ENCODE data around the gene SIRT6.
"Not testable (repeated sequence)": the region's sequence is repeated elsewhere in the genome, so short reads cannot be mapped to it uniquely, and the experiment has no call there.

SIRT6 gene

GRCh38 chr19:4182084-4182810 is at the start of gene SIRT6, which contains the start of gene ANKRD24:
SIRT6 (minus strand) TSS chr19:4182563; CDS start chr19:4182539, 24 bp downstream.
ANKRD24 (plus strand) TSS chr19:4182689; CDS start chr19:4186426, 3,737 bp downstream.
- peak; percentile 91 to 95 for DNase-seq (ENCODE audit: low read depth in 2 of 2)

DNA sequence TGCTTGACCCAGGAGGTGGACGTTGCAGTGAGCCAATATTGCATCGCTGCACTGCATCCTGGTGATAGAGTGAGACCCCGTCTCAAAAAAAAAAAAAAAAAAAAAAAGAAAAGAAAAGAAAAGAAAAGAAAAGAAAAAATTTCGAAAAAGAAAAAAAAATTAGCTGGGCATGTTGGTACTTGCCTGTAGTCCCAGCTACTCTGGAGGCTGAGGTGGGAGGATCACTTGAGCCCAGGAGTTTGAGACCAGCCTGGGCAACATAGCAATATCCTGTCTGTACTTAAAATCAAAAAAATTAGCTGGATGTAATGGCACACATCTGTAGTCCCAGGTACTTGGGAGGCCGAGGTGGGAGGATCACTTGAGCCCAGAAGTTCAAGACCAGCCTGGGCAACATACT is 49.8 kb upstream of the SIRT6 start:
- not testable (repeated sequence) for DNase-seq (ENCODE audit: low read depth in 2 of 2)

GRCh38 chr19:4231521-4231920 is 49.2 kb upstream of the SIRT6 start:
- DNase-seq (ENCODE audit: low read depth in 2 of 2) = not testable (repeated sequence)

- DNase-seq (ENCODE audit: low read depth in 2 of 2) = not testable (repeated sequence)
These were observed 47.9 kb upstream of the SIRT6 start for GRCh38 chr19:4230237-4230636.

DNA sequence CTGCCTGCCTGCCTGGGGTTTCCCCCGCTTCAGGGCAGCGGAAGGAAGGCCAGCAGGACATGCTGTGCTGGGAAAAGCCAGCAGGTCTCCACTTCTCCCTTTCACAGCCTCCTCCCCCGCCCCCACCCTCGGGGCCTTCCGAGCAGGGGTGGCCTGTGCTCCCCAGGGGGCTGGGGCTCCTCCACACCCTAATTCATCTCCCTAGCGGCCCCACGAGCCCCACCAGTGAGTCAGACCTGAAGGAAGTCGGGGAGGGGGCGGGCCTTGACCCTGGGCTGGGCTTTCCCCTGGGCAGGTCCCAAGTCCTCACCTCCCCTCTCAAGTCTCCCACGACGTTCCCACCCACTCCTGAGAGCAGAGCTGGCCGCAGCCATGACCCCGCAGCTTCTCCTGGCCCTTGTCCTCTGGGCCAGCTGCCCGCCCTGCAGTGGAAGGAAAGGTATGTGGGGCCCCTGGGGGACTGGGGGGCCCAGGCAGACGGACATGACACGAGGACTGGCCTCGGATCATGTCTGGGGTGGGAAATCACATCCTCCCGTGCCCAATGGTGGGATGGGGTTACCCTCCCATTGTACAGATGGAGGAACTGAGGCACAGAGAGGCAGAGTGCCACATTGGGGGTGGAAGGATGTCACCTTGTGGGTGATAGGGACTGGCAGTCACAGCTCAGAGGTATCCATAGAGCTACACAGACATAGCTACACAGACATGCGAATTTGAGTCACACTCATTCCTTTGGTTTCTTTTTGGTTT is 47.0 kb upstream of the SIRT6 start, which contains the start of gene EBI3:
EBI3 (plus strand) TSS at position 345 of the 753 bp plus-strand sequence; CDS start at position 373, 28 bp downstream.
- peak; percentile 41 to 65 for DNase-seq (ENCODE audit: low read depth in 2 of 2)

DNA sequence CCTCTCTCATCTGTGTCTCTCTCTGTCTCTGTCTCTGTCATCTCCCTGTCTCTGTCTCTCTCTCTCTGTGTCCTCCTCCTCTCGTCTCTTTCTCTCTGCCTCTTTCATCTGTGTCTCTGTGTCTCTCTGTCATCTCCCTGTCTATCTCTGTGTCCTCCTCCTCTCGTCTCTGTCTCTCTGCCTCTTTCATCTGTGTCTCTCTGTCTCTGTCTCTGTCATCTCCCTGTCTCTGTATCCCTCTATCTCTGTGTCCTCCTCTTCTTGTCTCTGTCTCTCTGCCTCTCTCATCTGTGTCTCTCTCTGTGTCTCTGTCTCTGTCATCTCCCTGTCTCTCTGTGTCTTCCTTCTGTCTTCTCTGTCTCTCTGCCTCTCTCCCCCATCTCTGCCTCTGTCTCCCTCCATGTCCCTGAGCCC is 46.4 kb upstream of the SIRT6 start:
- DNase-seq (ENCODE audit: low read depth in 2 of 2) = no peak

GRCh38 chr19:4227771-4228170 is 45.4 kb upstream of the SIRT6 start:
- DNase-seq (ENCODE audit: low read depth in 2 of 2) = no peak

DNA sequence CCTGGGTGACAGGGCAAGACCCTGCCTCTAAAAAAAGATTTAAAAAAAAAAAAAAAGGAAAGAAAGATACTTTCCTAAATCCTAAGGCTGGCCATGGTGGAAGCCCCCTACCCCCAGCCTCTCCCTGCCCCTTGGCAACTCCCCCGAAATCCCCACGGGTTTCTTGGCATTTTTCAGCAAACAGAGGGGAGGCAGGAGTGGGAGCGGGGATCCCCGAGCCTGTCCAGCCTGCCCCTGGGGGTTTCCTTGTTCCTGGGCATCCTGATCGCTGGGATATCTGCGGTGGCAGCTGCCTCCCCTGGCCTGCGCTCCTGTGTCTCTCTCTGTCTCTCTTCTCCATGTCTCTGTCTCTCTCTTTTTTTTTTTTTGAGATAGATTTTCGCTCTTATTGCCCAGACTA is 43.5 kb upstream of the SIRT6 start:
- no peak for DNase-seq (ENCODE audit: low read depth in 2 of 2)

DNA sequence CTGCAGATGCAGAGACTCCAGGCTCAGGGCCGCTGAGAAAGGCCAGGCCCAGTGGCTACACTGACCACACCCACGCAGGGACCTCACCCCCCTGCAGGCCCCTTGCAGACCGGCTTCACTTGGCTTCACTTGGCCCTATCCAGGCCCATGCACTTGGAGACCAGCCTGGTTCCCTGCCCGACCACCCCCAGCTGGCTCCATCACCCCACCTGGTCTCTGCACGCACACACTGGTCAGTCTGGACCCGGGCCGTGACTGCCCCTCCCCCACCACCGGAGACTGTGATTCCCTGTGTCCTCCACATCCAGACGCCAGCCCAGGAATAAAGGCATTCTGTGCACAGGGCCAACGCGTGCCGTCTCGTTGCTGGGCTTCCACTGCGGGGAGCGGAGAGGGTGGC is 42.1 kb upstream of the SIRT6 start:
- no peak for DNase-seq (ENCODE audit: low read depth in 2 of 2)

- no peak for DNase-seq (ENCODE audit: low read depth in 2 of 2)
These were observed 37.8 kb upstream of the SIRT6 start for GRCh38 chr19:4220188-4220587.

DNA sequence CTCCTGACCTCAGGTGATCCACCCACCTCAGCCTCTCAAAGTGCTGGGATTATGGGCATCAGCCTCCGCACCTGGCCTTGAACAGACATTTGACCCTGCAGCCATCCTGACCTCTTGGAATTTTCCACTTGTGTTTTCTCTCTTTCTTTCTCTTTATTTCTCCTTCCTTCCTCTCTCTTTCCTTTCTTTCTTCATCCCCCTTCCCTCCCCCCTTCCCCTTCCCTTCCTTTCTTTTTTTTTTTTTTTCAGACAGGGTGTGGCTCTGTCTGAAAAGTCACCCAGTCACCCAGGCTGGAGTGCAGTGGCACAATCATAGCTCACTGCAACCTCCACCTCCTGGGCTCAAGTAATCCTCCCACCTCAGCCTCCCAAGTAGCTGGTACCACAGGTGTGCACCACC is 36.2 kb upstream of the SIRT6 start:
- not testable (repeated sequence) for DNase-seq (ENCODE audit: low read depth in 2 of 2)

GRCh38 chr19:4217429-4218264 is 35.3 kb upstream of the SIRT6 start:
- DNase-seq (ENCODE audit: low read depth in 2 of 2) = no peak

GRCh38 chr19:4216846-4217245 is 34.5 kb upstream of the SIRT6 start:
- no peak for DNase-seq (ENCODE audit: low read depth in 2 of 2)

GRCh38 chr19:4215807-4216206 is 33.4 kb upstream of the SIRT6 start:
- no peak for DNase-seq (ENCODE audit: low read depth in 2 of 2)

DNA sequence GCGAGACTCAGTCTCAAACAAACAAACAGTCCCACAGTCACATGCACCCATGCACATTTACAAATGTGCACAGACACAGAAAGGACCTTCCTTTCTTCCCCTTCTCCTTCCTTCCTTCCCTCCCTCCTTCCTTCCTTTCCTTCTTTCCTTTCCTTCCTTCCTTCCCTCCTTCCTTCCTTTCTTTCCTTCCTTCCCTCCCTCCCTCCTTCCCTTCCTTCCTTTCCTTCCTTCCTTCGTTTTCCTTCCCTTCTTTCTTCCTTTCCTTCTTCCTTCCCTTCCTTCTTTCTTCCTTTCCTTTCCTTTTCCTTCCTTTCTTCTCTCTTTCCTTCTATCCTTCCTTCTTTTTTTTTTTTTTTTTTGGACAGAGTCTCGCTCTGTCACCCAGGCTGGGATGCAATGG is 30.8 kb upstream of the SIRT6 start:
- no peak for DNase-seq (ENCODE audit: low read depth in 2 of 2)

DNA sequence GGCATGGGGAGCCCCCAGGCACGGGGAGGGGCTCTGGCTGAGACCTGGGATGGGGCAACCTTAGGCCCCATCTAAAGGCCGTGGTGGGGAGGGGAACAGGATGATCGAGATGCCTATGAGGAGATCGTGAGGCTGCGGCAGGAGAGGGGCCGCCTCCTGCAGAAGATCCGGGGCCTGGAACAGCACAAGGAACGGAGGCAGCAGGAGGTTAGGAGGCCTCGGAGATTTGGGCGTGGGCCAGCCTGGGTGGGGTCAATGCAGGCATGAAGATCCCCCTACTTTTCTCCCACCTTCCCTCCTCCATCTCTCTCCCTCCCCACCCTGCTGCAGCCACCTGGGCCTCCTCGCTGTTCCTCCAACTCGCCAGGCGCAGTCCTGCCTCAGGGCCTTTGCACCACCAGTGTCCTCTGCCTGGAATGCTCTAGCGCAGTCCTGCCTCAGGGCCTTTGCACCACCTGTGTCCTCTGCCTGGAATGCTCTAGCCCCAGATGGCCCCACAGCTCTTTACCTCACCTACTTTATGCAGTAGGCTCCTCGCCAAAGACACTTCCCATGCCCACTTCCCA is 27.9 kb upstream of the SIRT6 start:
- DNase-seq (ENCODE audit: low read depth in 2 of 2) = no peak

- no peak for DNase-seq (ENCODE audit: low read depth in 2 of 2)
These were observed 26.2 kb upstream of the SIRT6 start for GRCh38 chr19:4208385-4209094.

DNA sequence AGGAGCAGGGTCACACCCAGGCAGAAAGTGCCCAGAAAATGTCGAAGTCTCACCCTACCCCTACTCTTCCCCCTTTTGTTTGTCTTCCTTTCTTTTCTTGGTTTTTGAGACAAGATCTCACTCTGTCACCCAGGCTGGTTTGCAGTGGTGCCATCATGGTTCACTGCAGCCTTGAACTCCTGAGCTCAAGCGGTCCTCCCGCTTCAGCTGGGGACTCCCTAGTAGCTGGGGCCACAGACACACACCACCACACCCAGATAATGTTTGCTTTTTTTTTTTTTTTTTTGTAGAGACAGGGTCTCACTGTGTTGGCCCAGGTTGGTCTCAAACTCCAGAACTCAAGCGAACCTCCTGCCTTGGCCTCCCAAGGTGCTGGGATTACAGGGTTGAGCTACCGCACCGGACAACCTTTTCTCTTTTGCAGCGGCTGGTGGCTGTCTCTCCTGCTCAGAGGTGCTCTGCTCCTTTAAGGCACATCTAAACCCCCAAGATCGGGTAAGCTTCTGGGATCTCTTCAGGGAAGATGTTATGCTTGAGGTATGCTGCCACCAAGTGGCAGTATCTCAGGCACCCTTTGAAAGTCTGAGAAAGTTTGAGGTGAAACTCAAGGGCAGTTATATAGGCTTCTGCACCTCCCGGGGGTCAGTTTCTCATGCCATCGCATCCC is 24.6 kb upstream of the SIRT6 start:
- no peak for DNase-seq (ENCODE audit: low read depth in 2 of 2)

DNA sequence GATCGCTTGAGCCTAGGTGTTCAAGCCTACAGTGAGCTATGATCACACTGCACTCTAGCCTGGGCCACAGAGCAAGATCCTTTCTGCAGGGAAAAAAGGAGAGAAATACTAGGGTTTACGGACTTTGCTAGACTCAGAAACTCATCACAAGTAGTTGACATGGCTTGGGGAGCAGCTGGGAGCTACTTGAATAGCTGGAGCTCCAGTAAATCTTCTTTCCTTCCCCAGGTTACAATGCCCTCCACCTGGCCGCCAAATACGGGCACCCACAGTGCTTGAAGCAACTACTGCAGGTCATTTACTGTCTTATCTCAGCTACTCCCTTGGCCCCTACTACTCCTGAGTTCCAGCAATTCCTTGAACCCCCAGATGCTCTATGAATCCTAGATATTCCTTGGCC is 19.4 kb upstream of the SIRT6 start:
- no peak for DNase-seq (ENCODE audit: low read depth in 2 of 2)

DNA sequence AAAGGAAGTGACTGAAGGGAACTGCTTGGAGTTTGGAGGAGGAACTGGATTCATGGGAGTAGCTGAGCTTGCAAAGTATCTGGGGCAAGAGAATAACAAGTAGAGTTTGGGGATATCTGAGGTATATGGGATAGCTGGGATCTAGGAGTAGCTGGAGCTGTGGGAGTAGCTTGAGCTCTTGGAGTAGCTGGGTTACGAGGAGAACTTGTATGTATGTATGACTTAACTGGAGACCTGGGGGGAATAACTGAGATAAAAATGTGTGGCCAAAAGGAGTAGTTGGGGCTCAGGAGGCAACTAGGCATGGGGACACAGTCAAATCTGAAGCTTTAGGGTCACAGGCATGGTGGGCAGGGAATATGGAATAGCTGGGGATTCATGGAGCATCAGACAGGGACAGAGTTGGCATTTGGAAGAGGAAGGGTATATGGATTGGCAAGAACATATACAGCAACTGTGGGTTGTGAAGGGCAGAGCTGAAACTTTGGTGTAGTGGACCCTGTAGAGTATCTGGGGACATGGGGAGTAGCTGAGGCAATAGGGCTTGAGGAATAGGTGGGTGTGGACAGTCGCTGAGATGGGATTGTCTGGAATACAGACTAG is 18.7 kb upstream of the SIRT6 start:
- DNase-seq (ENCODE audit: low read depth in 2 of 2) = no peak
